Naive B cell (primary cell): Measurements from ENCODE around the gene LITAF. TPM values are rescaled to one million over a fixed set of nuclear protein-coding genes. Genes with fewer than 3 reads are reported as not detected.
"Not testable (repeated sequence)": the region's sequence is repeated elsewhere in the genome, so short reads cannot be mapped to it uniquely, and the experiment has no call there.

ENCODE experiments used
- ATAC-seq, 2 donors: fragments of 150-1000 bp; cut with Tn5 transposase; 2 replicates each; pipeline ENCODE4 v1.10.0; 2021; ENCODE audit warnings: low read depth in 2 of 2, mild to moderate bottlenecking in 2 of 2, moderate library complexity in 2 of 2
- DNase-seq: peaks from one replicate; pipeline ENCODE4 v3.0.0; 2022
- H3K27ac Mint-ChIP-seq, 6 donors: one replicate each; pipeline ENCODE4 v1.8.0; 2020 to 2022; ENCODE audit warnings: mild to moderate bottlenecking in 6 of 6, mixed read lengths in 6 of 6, moderate library complexity in 5 of 6, inconsistent platforms in 2 of 6
- H3K27me3 Mint-ChIP-seq, 3 donors: one replicate each; pipeline ENCODE4 v1.8.0; 2021 to 2022; ENCODE audit warnings: mixed read lengths in 3 of 3, mild to moderate bottlenecking in 1 of 3
- H3K36me3 Mint-ChIP-seq, 2 donors: one replicate each; pipeline ENCODE4 v1.8.0; 2020 to 2022; ENCODE audit warnings: mixed read lengths in 2 of 2, inconsistent platforms in 1 of 2, mild to moderate bottlenecking in 1 of 2
- H3K4me1 Mint-ChIP-seq, 3 donors: one replicate each; pipeline ENCODE4 v1.8.0; 2020 to 2022; ENCODE audit warnings: mixed read lengths in 3 of 3, inconsistent platforms in 1 of 3, mild to moderate bottlenecking in 1 of 3, moderate library complexity in 1 of 3
- H3K4me3 Mint-ChIP-seq, 8 donors: one replicate each; pipeline ENCODE4 v1.8.0; 2020 to 2022; ENCODE audit warnings: mild to moderate bottlenecking in 8 of 8, mixed read lengths in 8 of 8, moderate library complexity in 8 of 8, inconsistent platforms in 2 of 8
- H3K9me3 Mint-ChIP-seq, 7 donors: one replicate each; pipeline ENCODE4 v1.8.0; 2020 to 2022; ENCODE audit warnings: mixed read lengths in 7 of 7, mild to moderate bottlenecking in 5 of 7, inconsistent platforms in 2 of 7, moderate library complexity in 1 of 7
- polyA plus RNA-seq, 6 donors: library from polyadenylated mRNA; unstranded; fragments of 300-500 nt; fragmentation: Illumina TruSeq; gene quantifications; one replicate each; pipeline ENCODE4 v1.2.3, GENCODE V29; 2021; ENCODE audit warnings: low read depth in 6 of 6

LITAF gene
- polyA plus RNA-seq, 6 donors from 2014 or later = 275 to 379 (median 304) TPM

GRCh38 chr16:11614587-11615175, 28.0 kb upstream of the LITAF start:
- ATAC-seq = no peak
- Mint-ChIP-seq H3K4me3 (peak overlapping the region in 4 of 8 donors; percentile 42 to 76 (median 58)), H3K27ac (peak overlapping the region in 3 of 6 donors; percentile 41 to 75 (median 71)), H3K36me3 (no peaks in the 10 kb centered on the region), H3K9me3 (no peaks in the 10 kb centered on the region), H3K4me1 (peaks cover 35 to 56% (median 39%) of the 10 kb centered on the region in 3 donors), H3K27me3 (peaks cover 0 to 14% (median 0%) of the 10 kb centered on the region in 3 donors)
- DNase-seq = no peak

DNA sequence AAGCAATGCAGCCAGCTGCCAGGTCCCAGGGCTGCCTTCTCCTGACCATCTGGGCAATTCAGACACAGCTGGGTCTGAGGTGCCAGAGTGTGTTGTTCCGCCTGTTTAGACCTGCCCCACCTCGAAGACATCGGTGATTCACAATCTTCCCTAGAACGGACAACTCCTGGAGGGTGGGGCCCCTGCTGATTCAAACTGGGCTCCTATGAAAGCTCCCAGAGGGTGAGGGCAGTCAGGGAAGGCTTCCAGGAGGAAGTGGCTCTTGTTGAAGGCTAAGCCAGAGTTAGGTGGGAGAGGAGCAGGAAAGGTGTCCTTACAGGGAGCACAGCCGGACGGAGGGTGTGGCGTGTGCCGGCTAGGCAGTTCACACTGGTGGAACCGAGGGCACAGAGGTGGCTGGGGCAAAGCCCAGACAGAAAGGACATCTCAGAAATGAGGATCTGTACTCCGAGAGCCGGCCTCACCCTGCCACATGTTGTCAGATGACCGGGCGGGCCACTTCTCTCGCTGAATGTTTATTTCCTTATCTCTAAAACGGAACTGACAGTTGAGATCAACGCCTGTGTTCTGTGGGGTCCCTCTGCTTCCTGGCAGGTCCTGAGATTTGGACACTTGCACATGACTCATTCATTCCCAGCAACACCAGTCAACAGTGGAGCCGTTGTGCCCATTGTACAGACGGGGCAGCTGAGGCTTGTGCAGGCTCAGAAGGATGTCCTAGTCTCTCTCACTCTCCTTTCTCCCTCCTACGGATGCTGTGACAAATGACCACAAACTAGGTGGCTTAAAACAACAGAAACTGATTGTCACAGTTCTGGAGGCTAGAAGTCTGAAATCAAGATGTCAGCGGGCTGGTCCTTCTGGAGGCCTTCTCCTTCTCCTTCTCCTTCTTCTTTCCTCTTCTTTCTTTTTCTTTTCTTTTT, 26.9 kb upstream of the LITAF start:
- no peaks in the 10 kb centered on the region for H3K36me3 Mint-ChIP-seq
- H3K9me3 Mint-ChIP-seq = no peaks in the 10 kb centered on the region
- H3K27ac Mint-ChIP-seq = peak overlapping the region; percentile 65 to 95 (median 86)
- peaks cover 0 to 15% (median 0%) of the 10 kb centered on the region in 3 donors for H3K27me3 Mint-ChIP-seq
- peaks cover 32 to 53% (median 38%) of the 10 kb centered on the region in 3 donors for H3K4me1 Mint-ChIP-seq
- H3K4me3 Mint-ChIP-seq = peak overlapping the region in 7 of 8 donors; percentile 61 to 85 (median 81)
- peak; percentile 58 for DNase-seq
- ATAC-seq = peak; percentile 77 to 83

DNA sequence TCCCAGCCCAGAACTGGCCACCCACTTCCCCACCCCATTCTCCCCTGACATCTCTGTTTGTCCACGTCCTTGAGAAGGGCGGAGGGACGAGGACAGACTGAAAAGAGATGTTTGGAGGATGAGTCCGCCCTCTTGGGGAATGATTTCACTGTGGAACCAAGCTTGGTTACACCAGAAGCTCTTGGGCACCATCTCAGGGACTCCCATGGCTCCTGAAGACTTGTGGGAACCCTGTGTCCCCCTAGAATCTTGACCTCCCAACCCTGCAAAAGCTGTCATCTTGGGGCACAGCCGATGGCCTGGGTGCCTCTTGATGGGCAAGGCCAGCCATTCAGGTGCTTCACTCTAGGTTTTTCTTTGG, 25.9 kb upstream of the LITAF start:
- no peak for ATAC-seq
- no peak for DNase-seq
- peaks cover 26 to 52% (median 44%) of the 10 kb centered on the region in 3 donors for H3K4me1 Mint-ChIP-seq
- H3K9me3 Mint-ChIP-seq = no peaks in the 10 kb centered on the region
- H3K27ac Mint-ChIP-seq = peak overlapping the region in 3 of 6 donors; percentile 65 to 95 (median 74)
- peaks cover 0 to 22% (median 1%) of the 10 kb centered on the region in 3 donors for H3K27me3 Mint-ChIP-seq
- peak overlapping the region in 6 of 8 donors; percentile 56 to 84 (median 78) for H3K4me3 Mint-ChIP-seq
- no peaks in the 10 kb centered on the region for H3K36me3 Mint-ChIP-seq

DNA sequence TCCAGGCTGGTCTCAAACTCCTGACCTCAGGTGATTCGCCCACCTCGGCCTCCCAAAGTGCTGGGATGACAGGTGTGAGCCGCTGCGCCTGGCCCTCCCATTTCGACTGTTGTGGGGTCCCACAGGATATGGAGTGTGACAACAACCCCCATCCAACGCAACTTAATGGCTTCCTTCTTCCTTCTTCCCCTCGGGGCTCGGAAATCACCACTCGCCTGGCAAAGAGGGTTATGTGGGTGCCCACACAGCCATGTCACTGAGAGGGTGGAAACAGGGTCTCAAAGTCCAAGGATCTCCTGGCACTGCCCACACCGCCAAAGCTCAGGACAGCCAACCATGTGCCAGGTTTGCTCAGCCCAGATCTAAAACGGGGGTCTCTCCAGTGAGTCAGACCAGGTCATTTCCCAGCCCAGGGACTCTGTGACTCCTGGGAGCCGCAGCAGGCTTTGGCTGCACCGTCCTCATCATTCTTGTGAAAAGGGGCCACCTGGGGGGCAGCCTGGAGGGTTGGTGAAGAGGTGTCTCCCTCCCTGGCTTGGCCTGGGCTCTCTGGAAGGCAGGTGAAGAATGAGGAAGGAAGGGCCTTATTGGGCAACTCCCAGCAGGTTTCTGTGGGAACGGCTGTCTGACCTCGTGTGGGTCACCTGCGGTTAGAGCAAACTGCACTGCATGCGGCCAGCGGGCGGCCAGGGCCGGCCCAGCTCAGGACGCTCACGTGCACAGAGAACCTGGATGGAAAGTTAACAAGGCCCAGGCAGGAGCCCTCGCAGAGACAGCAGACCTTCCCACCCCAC, 25.3 kb upstream of the LITAF start:
- ATAC-seq (peak in 1 of 2 donors; percentile 18), DNase-seq (no peak)
- Mint-ChIP-seq H3K4me1 (peaks cover 24 to 52% (median 44%) of the 10 kb centered on the region in 3 donors), H3K27ac (peak overlapping the region in 5 of 6 donors; percentile 36 to 74 (median 57)), H3K36me3 (no peaks in the 10 kb centered on the region), H3K27me3 (peaks cover 0 to 22% (median 5%) of the 10 kb centered on the region in 3 donors), H3K9me3 (no peaks in the 10 kb centered on the region), H3K4me3 (peak overlapping the region in 6 of 8 donors; percentile 29 to 79 (median 44))

GRCh38 chr16:11610580-11610979, 23.9 kb upstream of the LITAF start:
- H3K27me3 Mint-ChIP-seq = peaks cover 0 to 22% (median 5%) of the 10 kb centered on the region in 3 donors
- no peak for ATAC-seq
- H3K9me3 Mint-ChIP-seq = no peaks in the 10 kb centered on the region
- H3K27ac Mint-ChIP-seq = peak overlapping the region in 1 of 6 donors; percentile 61
- DNase-seq = no peak
- peaks cover 24 to 52% (median 44%) of the 10 kb centered on the region in 3 donors for H3K4me1 Mint-ChIP-seq
- H3K4me3 Mint-ChIP-seq = peak overlapping the region in 1 of 8 donors; percentile 18
- H3K36me3 Mint-ChIP-seq = no peaks in the 10 kb centered on the region

- no peaks in the 10 kb centered on the region for H3K36me3 Mint-ChIP-seq
- H3K4me3 Mint-ChIP-seq = peak overlapping the region in 1 of 8 donors; percentile 18
- ATAC-seq (no peak), DNase-seq (no peak)
- H3K27me3 Mint-ChIP-seq = peaks cover 0 to 22% (median 5%) of the 10 kb centered on the region in 3 donors
- H3K27ac Mint-ChIP-seq = peak overlapping the region in 2 of 6 donors; percentile 56 to 61
- no peaks in the 10 kb centered on the region for H3K9me3 Mint-ChIP-seq
- peaks cover 24 to 50% (median 44%) of the 10 kb centered on the region in 3 donors for H3K4me1 Mint-ChIP-seq
Measured at GRCh38 chr16:11610121-11610505, 23.4 kb upstream of the LITAF start.

DNA sequence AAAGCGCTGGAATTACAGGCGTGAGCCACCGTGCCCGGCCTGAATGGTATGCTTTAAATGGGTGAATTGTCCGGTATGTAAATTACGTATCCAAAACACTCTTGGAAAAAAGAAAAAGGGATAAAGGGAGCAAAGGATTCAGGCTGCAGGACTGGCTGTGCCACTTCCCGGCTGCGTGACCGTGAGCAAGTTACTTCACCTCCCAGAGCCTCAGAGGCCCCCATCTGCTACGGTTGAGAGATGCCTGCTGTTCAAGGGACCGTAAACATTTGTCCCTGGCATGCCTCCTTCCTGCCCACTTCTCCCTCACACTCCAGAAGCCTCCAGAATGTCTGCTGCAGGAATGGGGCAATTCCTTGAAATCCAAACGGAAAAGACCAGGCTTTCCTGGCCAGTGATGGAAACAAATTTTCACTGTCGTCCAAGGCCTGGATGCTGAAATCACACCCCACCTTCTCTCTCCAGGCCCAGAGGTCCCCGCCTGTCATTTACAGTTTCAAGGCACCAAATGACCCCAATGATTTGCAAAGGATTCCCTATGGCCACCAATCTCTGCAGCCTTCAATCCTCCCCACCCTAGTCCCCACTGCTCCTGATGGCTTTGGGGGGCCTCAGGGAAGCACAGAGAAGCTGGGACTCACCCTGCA, 22.9 kb upstream of the LITAF start:
- Mint-ChIP-seq H3K36me3 (no peaks in the 10 kb centered on the region), H3K9me3 (no peaks in the 10 kb centered on the region), H3K4me1 (peaks cover 21 to 45% (median 44%) of the 10 kb centered on the region in 3 donors), H3K4me3 (peak overlapping the region in 1 of 8 donors; percentile 10), H3K27me3 (peaks cover 0 to 22% (median 5%) of the 10 kb centered on the region in 3 donors), H3K27ac (peak overlapping the region in 2 of 6 donors; percentile 11 to 56)
- ATAC-seq (no peak), DNase-seq (no peak)

DNA sequence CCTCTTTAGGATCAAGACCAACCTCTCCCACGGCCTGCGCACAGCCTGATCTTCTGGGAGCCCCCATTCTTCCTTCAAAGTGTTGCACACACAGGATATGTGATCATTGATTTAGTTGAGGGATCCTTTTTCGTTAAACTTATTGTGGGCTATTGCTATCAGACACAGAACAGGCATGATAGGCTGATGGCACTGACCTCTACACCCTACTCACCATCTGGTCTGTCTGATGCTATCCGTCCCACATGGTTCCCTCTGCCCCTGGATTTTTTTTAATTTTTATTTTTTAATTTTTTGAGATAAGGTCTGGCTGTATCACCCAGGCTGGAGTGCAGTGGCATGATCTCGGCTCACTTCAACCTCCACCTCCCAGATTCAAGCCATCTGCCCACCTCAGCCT, 19.2 kb upstream of the LITAF start:
- Mint-ChIP-seq H3K9me3 (no peaks in the 10 kb centered on the region), H3K27me3 (peaks cover 0 to 21% (median 5%) of the 10 kb centered on the region in 3 donors), H3K27ac (no peak overlapping the region), H3K4me1 (peaks cover 3 to 18% (median 15%) of the 10 kb centered on the region in 3 donors), H3K36me3 (no peaks in the 10 kb centered on the region), H3K4me3 (no peak overlapping the region)
- ATAC-seq (no peak), DNase-seq (no peak)

DNA sequence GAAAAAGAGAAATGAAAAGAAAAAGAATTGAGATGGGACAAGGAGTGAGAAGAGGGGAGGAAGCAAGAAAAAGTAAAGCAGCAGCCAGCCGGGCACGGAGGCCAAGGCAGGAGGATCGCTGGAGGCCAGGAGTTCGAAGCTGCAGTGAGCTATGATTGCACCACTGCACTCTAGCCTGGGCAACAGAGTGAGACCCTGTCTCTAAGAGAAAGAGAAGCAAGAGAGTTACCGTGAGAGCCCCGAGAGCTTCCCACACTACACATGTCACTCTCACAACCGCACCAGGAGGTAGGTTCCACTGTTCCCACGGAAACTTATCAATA, 18.8 kb upstream of the LITAF start:
- no peak for ATAC-seq
- Mint-ChIP-seq H3K27ac (peak overlapping the region in 1 of 6 donors; percentile 92), H3K4me3 (no peak overlapping the region), H3K9me3 (no peaks in the 10 kb centered on the region), H3K27me3 (peaks cover 0 to 24% (median 5%) of the 10 kb centered on the region in 3 donors), H3K4me1 (peaks cover 3 to 18% (median 15%) of the 10 kb centered on the region in 3 donors), H3K36me3 (no peaks in the 10 kb centered on the region)
- no peak for DNase-seq

DNA sequence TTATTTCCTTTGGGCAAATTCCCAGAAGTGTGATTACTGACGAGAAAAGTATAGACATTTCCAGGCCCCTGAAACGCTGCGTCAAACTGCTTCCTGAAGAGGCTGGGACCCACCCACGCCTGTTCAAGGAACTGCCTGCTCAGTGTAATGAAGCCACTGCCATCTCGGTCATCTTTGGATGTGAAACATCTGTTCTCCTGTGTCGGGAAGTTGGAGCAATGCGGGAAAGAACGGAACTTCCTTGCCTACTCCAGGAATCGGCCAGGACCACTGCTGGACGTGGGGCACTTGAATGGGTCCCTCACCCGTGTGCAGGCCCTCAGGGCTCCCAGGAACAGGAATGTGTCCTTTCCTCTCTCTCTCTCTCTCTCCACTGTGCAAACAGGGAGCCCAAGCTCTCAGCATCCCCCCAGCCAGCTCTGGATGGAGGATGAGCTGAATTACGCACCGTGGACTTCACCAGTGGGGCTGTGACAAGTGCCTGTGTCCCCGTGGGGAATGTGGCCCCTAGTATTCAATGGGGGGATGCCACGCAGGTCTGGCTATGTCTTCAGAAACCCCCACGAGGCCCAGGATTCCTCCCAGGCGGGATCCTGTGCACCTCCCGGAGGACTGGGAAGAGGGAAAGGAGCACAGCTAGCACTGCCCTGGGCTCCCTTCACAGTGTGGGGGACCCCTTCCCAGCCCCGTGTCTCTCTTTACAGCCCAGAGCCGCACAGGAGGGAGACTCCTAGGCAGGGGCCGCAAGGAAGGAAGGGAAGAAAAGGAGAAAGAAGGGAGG, 18.3 kb upstream of the LITAF start:
- peaks cover 3 to 15% (median 13%) of the 10 kb centered on the region in 3 donors for H3K4me1 Mint-ChIP-seq
- H3K9me3 Mint-ChIP-seq = no peaks in the 10 kb centered on the region
- H3K4me3 Mint-ChIP-seq = no peak overlapping the region
- no peaks in the 10 kb centered on the region for H3K36me3 Mint-ChIP-seq
- H3K27ac Mint-ChIP-seq = peak overlapping the region in 1 of 6 donors; percentile 92
- peaks cover 0 to 23% (median 5%) of the 10 kb centered on the region in 3 donors for H3K27me3 Mint-ChIP-seq
- ATAC-seq (no peak), DNase-seq (no peak)

DNA sequence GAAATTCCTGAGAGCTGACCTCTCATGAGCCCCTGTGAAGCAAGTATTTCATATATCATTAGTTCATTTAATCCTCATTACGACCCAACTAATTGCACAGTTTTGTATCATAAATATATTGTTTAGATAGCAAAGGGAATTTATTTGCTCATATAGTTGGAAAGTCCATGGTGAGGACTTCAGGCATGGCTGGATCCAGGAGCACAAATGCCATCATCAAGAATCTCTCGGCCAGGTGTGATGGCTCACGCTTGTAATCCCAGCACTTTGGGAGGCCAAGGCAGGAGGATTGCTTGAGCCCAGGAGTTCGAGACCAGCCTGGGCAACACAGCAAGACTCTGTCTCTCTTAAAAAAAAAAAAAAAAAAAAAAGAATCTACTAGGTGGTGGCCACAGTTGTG, 17.6 kb upstream of the LITAF start:
- not testable (repeated sequence) for H3K9me3 Mint-ChIP-seq, H3K4me3 Mint-ChIP-seq, H3K27ac Mint-ChIP-seq

GRCh38 chr16:11603331-11603750, 16.6 kb upstream of the LITAF start:
- Mint-ChIP-seq H3K4me3 (no peak overlapping the region), H3K4me1 (peaks cover under 1 to 13% (median 6%) of the 10 kb centered on the region in 3 donors), H3K36me3 (no peaks in the 10 kb centered on the region), H3K9me3 (no peaks in the 10 kb centered on the region), H3K27ac (no peak overlapping the region), H3K27me3 (peaks cover 0 to 25% (median 5%) of the 10 kb centered on the region in 3 donors)
- ATAC-seq (no peak), DNase-seq (no peak)

More for the DNA sequence above, 17.6 kb upstream of the LITAF start:
- not testable (repeated sequence) for H3K36me3 Mint-ChIP-seq, ATAC-seq, DNase-seq
- Mint-ChIP-seq H3K4me1 (peaks cover 0 to 14% (median 6%) of the 10 kb centered on the region in 3 donors), H3K27me3 (peaks cover 0 to 25% (median 5%) of the 10 kb centered on the region in 3 donors)
